GM21447 (cell line): ENCODE data around the gene EPHB1.
A peak's percentile ranks its signal among the peaks of the same experiment; 100 is the strongest.

Source experiments
- ATAC-seq: cut with Tn5 transposase; IDR thresholded peaks from one replicate; pipeline ENCODE4 v1.9.1; 2021; ENCODE audit not compliant: unreplicated experiment

The EPHB1 gene

DNA sequence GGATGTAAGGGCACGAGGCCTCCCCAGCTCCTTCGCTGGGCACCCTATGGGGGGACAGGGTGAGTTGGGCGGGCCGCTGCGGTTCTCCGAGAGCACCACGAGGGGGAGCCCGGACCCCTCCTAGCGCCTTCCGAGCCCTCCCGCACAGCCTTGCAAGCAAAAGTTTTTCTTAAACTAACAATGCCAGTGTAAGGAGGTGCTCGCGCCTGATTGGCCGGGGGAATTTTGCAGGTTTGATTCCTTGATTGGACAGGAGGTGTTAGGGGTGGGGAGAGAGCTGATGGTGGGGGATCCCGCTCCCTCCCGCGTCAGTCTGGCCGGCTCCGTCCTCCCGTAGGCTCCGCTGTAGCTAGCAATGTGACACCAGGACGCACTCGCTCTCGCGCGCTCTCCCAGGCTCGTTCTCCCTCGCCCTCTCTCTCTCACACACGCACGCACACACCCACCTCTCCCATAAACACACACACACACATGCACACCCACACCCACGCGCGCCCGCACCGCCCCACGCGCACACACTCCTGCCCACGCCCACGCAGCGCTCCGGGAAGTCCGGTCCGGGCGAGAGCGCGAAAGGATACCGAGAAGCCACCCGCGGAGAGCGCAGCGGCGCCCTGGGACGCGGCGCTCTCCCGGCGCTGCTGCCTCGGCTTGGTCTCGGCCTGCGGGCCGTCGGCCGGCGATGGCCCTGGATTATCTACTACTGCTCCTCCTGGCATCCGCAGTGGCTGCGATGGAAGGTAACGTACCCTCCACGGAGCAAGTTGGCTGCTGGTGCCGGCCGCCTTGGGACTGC lies at the start of gene EPHB1:
Gene EPHB1 (plus strand): TSS at position 311 of the 796 bp plus-strand sequence.
- peak; percentile 78 for ATAC-seq

DNA sequence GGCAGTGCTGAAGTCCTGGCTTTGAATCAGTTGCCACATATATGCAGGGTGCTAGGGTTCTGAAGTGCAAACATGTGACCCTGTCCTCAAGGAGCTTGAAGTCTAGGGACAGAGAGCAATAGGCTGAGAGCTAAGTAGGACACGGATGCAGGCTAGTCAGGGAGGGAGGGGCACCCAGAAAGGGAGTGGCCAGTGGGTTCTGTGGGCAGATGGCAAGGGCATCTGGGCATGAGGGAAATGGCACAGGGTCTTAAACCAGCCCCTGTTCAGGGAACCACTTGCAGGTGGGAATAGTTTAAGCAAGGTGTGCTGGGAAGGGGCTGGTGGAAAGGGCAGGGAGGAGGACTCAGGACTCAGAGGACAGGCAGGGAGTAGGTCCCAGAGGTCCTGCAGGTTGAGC lies 46.4 kb upstream of the EPHB1 start:
- no peak for ATAC-seq

DNA sequence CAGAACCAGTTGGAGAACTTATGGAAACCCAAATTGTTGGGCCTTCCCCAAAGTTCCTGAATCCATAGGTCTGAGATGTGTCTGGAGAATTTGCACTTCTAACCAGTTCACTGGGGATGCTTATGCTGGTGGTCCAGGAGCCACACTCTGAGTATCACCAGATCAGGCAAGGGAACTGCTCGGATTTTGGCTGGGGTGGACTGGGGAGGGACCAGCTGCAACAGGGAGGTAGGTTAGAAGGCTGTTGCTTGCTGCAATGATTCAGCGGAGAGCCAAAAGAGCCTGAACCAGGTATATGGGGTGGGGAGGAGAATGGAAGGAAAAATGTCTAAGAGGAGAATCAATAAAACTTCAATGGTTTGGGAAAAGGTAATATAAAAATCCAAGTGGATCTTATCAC lies 45.9 kb upstream of the EPHB1 start:
- ATAC-seq, result no peak

DNA sequence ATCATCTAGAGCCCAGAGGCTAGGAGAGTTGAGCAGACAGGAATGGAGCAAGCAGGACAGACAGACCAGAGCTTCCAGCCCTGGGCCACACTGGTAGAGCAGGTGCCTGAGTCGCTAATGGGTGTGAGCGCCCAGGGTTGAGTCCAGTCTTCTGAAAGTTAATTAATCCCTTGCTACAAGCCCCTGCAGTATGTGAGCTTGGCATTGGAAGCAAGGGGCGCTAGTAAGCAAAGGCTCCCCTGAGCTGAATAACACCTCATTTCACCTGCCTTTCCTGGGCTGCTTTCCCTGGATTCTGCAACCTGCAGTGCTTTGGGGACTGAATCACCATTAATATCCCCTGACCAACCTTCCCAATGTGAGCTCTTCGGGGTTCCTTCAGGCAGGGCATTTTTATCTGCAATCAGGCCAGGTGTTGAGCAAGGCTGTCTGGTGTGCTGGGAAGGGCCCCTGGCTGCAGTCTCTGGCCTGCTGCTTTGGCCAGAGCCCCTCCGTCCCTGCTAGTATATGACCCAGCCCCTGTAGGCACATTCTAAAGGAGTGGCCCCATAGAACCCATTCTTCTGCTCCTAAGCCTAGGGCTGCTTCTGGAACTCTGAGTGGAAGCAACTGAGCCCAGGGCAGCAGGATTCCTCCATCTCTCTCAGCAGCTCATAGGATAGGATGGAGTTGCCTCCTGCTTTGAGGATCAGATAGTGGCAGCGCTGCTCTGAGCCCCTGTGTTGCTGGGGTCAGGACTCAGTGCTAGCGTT lies 45.1 kb upstream of the EPHB1 start:
- no peak for ATAC-seq

DNA sequence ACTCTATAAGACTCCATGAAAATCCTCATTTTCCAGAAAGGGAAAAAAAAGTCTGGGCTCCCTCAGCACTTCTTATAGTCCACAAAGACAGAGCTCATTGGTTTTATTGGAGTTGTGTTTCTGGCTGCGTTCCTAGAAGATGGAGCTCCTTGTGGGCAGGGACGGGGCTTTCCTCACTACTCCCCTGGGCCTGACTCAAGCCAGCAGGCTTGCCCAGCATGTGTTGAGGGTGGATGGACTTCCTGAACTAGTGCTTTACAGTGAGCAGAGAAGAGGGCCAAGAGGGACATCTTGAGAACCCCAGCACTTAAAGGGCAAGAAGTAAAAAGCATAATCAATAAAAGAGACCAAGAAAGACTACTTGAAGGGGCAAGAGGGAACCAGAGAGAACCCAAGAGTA lies 43.2 kb upstream of the EPHB1 start:
- ATAC-seq, result no peak

DNA sequence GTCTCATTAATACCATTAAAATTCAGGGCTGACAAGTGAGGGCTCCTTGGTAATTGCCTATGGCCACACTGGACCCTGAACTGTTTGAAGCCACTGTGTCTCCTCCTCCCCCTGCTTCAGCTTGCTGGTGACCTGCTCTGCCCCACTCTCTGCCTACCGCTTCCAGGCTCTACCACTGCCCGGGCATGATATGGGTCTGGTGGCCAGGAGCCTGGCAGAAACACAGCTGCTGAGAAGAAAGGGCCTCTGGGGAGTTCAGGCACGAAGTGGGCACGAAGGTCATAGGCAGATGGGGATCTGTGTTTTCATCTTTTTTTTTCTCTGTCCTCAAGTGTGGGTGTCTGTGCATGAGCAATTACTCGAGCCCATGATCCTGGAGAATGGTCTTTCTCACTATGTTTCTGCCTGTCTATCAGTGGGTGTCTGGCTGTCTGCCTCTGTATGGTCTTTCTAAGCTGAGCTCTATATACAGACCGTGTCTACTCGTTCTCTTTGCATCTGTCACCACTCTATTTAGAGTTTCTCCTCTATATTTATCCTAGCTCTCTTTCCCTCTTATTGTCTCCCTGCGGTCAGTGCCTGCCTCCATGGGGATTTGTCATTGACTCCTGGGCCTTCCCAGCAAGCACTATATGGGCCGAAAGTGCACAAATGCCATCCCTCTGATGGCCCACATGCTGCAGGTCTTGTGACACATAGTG lies 42.1 kb upstream of the EPHB1 start:
- no peak for ATAC-seq

DNA sequence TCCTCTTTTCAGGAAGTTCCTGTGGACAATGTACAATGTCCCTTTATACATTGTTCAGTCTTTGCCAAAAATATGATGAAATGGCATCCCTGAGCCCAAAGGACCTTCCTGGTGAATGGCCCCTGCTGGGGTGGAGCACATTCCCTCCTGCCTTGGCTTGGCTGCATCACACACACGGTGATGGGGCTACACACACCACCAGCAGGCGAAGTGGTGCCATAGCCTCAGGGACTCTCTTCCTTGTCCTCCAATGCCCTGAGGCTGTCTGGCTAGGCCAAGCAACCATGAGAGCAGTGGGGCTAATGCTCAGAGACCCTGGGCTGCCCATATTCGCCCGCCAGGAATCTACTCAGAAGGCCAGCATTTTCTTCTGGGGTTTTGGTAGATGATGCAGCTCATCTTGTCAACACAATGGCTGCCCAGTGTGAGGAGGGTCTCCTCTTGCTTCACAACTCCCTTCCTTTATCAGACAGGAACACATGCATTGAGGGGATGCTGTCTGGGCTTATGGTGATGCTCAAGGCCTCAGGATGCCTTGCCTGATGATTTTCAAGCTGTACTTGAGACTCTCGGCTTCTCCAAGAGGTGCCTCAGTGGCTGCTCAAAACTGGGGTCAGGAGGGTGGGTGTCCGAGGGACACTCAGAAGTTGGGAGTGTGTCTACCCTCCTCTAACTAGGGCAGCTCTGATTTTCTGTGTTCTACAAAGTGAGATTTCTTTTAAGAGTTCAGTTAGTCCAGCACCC lies 40.9 kb upstream of the EPHB1 start:
- no peak for ATAC-seq

DNA sequence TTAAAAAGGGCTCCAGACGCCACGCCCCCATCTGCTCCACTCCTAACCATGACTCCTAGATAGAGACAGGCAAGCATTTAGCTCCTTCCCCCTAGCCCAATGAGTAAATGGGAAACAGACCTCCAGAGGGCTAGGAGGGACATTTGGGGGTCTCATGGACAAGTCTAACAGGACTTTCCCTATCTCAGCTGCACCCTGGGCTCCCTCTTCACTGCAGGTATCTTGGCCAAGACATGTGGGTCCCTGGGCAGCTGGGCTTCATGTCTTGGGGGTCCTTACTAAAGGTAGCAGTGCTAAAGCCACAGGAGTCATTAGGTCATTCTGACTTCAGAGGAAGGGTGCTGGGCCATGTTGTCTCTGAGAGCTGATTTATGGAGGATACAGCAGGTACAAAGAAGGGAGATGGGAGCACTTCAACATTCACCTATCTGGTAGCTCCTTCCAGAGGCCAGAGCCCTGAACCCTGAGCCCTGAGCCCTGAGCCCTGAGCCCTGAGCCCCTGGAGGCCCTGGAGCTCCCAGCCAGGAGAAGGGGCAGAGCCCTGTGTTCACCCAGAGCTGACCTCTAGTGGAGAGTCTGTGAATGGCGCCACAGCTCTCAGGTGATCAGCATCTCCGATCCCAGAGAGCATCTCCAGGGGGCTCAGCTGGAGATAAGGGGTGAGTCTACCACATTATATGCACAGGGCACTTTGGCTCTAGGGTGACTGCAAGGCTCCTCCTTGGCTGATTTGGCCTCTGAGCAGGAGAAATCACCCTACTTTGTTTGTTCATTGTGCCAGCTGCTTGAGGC lies 40.1 kb upstream of the EPHB1 start:
- no peak for ATAC-seq

DNA sequence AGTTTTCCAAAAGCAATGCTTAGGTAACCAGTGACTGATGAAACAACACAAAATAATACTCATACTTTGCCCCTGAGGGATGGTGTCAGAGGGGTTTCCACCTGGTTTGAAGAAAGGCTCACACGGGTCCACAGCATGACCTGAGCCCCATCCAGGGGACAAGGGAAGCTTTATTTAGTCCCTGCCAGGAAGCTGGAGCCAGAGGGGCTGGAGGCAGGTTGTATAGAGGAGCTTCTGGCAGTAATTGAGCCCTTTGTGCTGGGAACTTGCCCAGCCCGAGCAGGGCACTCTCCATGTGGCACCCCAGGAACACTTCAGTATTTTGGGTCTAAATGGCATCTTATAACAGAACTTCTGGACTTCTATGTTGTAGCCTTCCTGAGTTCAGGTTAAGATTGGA lies 39.2 kb upstream of the EPHB1 start:
- ATAC-seq, result no peak

DNA sequence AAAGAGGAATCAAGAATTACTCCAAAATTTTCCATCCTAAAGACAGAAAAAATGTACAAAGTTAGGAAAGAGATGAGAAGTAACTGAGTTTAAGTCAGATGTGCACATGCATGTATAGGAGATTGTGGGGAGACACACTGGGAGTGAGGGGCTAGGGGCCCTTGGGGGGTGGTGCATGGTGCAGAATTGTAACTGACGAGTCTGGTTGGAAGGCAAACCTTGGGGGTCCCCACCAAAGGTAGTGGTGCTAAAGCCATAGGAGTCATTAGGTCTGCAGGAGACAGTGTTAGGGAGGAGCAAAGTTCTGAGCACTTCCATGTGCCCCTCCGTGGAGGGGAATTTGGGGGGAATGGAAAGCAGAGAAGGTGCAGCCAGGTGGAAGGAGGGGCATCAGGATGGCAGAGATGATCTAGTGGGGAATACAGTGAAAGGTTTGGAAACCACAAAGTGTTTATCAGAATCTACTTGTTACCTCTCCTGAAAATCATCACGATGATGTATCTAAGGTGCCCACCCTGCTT lies 37.5 kb upstream of the EPHB1 start:
- no peak for ATAC-seq

DNA sequence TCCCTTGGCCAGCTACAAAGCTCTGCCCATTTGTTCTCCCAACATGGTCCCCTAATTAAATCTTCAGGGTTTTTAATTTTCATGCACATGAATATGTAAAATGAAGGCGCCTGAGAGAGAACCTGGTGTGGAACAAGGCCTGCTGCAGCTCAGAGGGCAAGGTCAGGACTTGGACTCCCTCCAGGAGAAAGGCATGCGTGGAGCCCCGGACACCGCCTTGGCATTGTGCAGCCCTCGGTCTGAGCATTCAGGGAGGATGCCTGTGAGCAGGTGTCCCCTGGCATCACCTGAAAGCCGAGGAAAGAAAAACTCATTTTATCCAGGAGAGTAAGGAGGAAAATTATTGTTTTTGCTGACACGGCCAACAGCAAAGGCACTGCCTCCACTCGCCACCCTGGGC lies 33.8 kb upstream of the EPHB1 start:
- no peak for ATAC-seq

DNA sequence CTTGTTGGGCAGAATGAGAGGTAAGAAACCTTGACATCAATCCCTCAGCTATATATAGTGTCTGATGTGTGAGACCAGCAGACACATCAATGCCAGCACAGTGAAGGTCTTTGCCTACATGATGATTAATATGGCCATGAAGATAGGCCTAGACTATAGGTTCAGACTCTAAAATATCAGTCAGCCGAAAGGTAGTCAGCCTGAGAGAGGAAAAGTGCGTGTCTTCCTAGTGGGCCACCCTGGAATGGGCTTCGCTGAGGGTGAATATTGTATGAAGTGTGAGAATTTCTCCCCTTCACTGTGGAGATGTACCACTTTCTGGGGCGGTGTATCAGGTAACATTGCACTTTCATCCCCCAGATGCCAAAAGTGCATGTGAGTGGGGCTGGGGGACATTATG lies 33.0 kb upstream of the EPHB1 start:
- ATAC-seq, result no peak

DNA sequence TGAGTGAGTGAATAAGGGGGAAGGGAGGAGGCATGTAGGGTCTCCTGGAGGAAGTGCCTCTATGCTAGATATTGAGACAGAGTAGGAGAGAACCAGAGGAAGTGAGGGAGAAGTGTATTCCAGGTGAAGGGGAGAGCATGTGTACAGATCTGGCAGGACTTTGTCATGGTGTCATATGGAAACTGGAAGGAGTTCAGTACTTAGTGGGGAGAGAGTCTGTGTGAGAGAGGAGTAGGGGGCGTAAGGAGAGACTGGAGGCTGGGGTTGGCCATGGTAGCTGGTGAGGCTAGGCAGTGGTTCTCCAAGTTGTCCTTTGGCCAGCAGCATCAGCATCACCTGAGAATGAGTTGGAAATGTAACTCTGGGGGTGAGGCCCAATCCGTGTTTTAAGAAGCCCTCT lies 29.6 kb upstream of the EPHB1 start:
- ATAC-seq, result no peak

DNA sequence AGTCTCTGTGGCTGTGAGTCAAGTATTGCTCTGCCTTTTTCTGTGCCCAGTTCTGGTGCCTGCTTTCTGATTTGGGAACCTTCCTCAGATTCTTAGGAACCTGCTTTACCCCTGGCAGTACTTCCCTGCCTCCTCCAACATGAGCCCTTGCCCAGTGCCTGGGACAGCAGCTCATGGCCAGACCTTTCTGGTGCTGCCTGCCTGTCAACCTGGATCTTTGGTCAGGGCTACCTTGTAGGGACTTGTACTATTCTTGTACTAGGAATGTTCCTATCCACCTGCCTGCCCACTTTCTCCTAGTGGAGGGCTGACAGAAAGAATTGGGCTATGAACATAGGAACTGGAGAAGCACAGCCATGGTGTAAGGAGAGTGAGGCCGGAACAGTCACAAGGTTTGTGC lies 28.8 kb upstream of the EPHB1 start:
- no peak for ATAC-seq

DNA sequence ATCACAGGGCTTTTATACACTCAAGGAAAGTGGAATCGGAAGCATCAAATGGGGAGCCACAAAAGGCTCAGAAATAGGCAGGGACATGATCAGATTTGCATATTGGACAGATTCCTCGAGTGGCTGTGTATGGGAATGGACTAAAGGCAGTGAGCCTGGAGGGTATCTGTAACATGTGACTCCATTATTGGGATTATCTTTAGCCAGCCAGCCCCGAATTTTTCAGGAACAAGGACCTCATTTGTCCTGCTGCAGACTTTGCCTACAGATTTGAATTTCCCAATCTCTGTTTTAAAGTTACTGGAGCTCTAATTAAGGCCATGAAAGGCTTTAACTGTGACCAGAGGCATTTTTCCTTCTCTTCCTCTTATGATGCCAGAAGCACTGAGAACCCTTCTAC lies 26.9 kb upstream of the EPHB1 start:
- no peak for ATAC-seq

DNA sequence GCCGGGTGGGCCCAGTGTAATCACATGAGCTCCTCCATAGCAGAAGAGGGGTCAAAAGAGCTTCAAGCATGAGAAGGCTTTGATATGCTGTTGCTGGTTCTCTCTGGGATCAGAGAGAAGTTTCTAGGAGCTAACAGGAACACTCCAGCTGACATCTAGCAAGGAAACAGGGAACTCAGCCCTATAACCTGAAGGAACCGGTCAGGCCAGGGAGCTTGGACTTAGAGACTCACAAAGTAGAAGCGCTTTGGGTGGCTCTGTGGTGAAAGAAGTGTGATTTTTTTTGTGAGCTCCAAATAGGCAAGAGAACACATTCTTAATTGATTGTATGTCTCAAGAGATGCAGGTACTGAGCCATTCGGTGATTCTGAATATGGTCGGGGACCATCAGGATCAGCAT lies 26.2 kb upstream of the EPHB1 start:
- ATAC-seq, result no peak

DNA sequence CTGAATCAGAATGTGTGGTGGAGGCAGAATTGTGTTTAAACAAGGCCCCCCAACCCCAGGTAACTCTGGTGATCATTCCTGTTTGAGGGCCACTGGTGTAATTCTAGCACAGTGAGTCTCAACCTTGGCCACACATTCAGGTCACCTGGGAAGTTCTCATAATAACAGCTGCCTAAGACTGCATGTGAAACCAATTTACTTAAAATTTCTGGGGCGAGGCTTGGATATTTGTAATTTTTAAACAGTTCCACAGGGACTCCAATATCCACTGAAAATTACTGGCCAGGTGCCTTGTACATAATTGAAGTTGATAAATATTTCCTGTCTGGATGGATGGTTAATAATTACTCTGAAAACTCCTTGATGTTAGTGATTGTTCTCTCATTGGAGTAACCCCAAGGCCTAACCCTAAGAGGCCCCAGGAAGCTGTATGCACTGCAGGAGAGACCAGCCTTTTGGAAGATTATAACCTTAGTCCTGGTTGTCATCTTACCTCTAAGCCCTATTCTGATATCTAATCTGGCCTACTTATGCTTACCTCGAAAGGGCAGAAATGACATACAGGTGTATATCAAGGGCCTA lies 25.7 kb upstream of the EPHB1 start:
- no peak for ATAC-seq

DNA sequence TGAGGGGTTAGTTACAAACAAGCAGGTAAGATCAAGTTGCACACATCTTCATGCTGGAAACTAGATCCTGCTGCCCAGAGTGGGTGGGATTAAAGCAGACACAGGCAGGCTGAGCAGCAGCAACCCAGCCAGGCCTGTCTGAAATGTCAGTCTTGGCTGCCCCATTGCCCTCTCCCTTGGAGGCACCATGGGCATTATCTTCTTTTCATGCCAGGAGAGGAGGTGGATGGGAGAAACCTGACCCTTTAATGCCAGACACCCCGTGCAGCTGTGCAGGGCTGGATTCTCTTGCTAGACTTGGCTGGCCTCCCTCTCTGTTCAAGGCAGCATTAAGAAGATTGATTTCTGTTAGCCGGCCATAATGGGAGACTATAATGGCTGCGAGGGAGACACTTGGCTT lies 23.0 kb upstream of the EPHB1 start:
- no peak for ATAC-seq

DNA sequence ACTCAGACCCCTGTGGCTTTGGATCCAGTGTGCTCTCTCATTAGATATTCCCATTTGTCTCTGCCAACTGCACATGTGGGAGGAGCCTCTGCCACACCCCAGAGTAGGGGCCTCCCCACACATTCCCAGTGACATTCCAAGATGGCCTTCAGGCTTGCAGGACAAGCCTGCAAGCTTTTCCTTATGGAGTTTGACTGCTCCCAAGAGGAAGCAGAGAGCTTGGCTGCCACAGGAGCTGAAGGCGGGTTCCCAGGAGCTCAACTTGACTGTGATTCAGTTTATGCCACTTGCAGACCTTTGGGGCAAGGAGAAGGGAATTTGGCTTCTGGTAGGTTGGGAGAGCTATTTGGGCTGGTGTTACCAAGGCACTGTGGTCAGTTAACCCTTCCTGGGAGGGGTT lies 22.5 kb upstream of the EPHB1 start:
- no peak for ATAC-seq

DNA sequence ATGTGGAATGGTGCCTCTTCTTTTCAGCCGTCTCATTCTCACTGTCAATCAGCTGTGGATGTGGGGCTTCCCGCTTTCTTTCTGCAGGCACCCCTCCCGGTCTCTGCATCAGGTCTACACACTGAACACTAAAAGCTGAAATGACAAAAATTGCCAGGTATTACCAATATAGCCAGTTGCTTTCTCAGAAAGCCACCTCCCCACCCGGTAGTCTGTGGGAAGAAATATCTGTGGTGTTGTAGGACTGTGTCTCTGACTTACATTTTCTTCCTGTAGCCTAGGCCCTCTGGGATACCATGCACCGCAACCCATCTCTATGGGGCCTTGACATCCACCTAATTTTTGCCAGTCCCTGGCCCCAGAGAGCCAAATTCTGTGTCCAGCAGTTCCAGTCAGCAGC lies 19.2 kb upstream of the EPHB1 start:
- ATAC-seq, result no peak
